ENCODE measurements around the gene RBM19.

DNA sequence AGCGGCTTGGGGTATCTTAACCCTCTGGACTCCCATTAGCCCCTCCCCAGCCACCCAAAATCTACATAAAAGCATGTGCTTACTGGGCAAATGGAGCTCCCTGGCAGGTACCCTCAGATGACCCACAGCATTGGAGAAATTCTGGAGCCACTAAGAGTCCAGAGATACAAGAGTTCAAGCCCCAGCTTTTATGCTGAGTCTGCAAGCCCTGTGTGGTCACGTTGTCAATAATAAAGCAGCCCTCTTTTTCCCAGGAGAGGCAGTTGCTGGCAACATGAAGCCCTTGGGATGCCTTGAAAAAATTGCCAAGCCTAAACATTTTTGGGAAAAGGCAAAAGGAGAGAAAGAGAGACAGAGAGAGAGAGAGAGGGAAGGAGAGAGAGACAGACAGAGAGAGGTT, 83.4 kb downstream of the RBM19 start:
- TF ChIP-seq, protein P1, sequence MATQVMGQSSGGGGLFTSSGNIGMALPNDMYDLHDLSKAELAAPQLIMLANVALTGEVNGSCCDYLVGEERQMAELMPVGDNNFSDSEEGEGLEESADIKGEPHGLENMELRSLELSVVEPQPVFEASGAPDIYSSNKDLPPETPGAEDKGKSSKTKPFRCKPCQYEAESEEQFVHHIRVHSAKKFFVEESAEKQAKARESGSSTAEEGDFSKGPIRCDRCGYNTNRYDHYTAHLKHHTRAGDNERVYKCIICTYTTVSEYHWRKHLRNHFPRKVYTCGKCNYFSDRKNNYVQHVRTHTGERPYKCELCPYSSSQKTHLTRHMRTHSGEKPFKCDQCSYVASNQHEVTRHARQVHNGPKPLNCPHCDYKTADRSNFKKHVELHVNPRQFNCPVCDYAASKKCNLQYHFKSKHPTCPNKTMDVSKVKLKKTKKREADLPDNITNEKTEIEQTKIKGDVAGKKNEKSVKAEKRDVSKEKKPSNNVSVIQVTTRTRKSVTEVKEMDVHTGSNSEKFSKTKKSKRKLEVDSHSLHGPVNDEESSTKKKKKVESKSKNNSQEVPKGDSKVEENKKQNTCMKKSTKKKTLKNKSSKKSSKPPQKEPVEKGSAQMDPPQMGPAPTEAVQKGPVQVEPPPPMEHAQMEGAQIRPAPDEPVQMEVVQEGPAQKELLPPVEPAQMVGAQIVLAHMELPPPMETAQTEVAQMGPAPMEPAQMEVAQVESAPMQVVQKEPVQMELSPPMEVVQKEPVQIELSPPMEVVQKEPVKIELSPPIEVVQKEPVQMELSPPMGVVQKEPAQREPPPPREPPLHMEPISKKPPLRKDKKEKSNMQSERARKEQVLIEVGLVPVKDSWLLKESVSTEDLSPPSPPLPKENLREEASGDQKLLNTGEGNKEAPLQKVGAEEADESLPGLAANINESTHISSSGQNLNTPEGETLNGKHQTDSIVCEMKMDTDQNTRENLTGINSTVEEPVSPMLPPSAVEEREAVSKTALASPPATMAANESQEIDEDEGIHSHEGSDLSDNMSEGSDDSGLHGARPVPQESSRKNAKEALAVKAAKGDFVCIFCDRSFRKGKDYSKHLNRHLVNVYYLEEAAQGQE (IDR thresholded peaks at IDR 0.05) = no peak
- TF ChIP-seq, protein P2, sequence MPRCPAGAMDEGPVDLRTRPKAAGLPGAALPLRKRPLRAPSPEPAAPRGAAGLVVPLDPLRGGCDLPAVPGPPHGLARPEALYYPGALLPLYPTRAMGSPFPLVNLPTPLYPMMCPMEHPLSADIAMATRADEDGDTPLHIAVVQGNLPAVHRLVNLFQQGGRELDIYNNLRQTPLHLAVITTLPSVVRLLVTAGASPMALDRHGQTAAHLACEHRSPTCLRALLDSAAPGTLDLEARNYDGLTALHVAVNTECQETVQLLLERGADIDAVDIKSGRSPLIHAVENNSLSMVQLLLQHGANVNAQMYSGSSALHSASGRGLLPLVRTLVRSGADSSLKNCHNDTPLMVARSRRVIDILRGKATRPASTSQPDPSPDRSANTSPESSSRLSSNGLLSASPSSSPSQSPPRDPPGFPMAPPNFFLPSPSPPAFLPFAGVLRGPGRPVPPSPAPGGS (IDR thresholded peaks at IDR 0.05) = no peak
- TF ChIP-seq, protein P3, sequence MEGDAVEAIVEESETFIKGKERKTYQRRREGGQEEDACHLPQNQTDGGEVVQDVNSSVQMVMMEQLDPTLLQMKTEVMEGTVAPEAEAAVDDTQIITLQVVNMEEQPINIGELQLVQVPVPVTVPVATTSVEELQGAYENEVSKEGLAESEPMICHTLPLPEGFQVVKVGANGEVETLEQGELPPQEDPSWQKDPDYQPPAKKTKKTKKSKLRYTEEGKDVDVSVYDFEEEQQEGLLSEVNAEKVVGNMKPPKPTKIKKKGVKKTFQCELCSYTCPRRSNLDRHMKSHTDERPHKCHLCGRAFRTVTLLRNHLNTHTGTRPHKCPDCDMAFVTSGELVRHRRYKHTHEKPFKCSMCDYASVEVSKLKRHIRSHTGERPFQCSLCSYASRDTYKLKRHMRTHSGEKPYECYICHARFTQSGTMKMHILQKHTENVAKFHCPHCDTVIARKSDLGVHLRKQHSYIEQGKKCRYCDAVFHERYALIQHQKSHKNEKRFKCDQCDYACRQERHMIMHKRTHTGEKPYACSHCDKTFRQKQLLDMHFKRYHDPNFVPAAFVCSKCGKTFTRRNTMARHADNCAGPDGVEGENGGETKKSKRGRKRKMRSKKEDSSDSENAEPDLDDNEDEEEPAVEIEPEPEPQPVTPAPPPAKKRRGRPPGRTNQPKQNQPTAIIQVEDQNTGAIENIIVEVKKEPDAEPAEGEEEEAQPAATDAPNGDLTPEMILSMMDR (IDR thresholded peaks at IDR 0.05) = no peak
- TF ChIP-seq ZNF302 (CRISPR knock-in tag; IDR thresholded peaks at IDR 0.05) (no peak), POLR2A (IDR thresholded peaks at IDR 0.05; ENCODE audit: low read length) (no peak), MAZ (IDR thresholded peaks at IDR 0.05; ENCODE audit: borderline replicate concordance, low read depth, low read length) (no peak), CHD2 (IDR thresholded peaks at IDR 0.05; ENCODE audit: low read length, partially characterized antibody) (no peak)
- TF ChIP-seq, protein P4, sequence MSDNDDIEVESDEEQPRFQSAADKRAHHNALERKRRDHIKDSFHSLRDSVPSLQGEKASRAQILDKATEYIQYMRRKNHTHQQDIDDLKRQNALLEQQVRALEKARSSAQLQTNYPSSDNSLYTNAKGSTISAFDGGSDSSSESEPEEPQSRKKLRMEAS (IDR thresholded peaks at IDR 0.05) = no peak
- TF ChIP-seq, protein P5, sequence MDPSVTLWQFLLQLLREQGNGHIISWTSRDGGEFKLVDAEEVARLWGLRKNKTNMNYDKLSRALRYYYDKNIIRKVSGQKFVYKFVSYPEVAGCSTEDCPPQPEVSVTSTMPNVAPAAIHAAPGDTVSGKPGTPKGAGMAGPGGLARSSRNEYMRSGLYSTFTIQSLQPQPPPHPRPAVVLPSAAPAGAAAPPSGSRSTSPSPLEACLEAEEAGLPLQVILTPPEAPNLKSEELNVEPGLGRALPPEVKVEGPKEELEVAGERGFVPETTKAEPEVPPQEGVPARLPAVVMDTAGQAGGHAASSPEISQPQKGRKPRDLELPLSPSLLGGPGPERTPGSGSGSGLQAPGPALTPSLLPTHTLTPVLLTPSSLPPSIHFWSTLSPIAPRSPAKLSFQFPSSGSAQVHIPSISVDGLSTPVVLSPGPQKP (IDR thresholded peaks at IDR 0.05; ENCODE audit: low read depth, low read length) = no peak
- TF ChIP-seq, protein P6, sequence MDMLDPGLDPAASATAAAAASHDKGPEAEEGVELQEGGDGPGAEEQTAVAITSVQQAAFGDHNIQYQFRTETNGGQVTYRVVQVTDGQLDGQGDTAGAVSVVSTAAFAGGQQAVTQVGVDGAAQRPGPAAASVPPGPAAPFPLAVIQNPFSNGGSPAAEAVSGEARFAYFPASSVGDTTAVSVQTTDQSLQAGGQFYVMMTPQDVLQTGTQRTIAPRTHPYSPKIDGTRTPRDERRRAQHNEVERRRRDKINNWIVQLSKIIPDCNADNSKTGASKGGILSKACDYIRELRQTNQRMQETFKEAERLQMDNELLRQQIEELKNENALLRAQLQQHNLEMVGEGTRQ (IDR thresholded peaks at IDR 0.05) = no peak

All from A549 (cell line).